Activated T-helper 2 cell treated with anti-CD3 and anti-CD28 coated beads, Interferon-gamma antibody, Interleukin-2, Interleukin-4, amounts not matched to agents 10 μg/mL and 5 μg/mL and 100 μg/mL, durations not matched to agents 14 hours and 24 hours and 36 hours (primary cell): Measurements from ENCODE around the gene SSUH2. TPM values are rescaled to one million over a fixed set of nuclear protein-coding genes. Genes with fewer than 3 reads are reported as not detected.
"Not testable (repeated sequence)": the region's sequence is repeated elsewhere in the genome, so short reads cannot be mapped to it uniquely, and the experiment has no call there.

Experiments
- DNase-seq: peaks from one replicate; pipeline ENCODE4 v3.0.0; 2021; ENCODE audit warnings: low spot score
- H3K27ac Mint-ChIP-seq: one replicate; pipeline ENCODE4 v1.8.0; 2021; ENCODE audit warnings: mixed read lengths
- H3K27me3 Mint-ChIP-seq: one replicate; pipeline ENCODE4 v1.8.0; 2021; ENCODE audit warnings: low read depth, mixed read lengths
- H3K36me3 Mint-ChIP-seq: one replicate; pipeline ENCODE4 v1.8.0; 2021; ENCODE audit warnings: low read depth, mixed read lengths
- H3K4me1 Mint-ChIP-seq: one replicate; pipeline ENCODE4 v1.8.0; 2021; ENCODE audit warnings: low read depth, mixed read lengths
- H3K4me3 Mint-ChIP-seq: one replicate; pipeline ENCODE4 v1.8.0; 2021; ENCODE audit warnings: low read depth, mild to moderate bottlenecking, moderate library complexity, mixed read lengths
- H3K9me3 Mint-ChIP-seq: one replicate; pipeline ENCODE4 v1.8.0; 2021; ENCODE audit warnings: mixed read lengths
- intact Hi-C: fragments of 100-400 bp; cut with micrococcal nuclease; formaldehyde crosslinking; loops from one replicate; pipeline ENCODE4 v1.15.1; 2023
- total RNA-seq: library from RNA; stranded (reverse); gene quantifications from 2 replicates; pipeline ENCODE4 v1.2.3, GENCODE V29; 2022

Gene SSUH2
- 0.18 TPM in 1 of 2 replicates, not detected in the other for total RNA-seq

- DNase-seq, result no peak
- Mint-ChIP-seq H3K4me1 (no peaks in the 10 kb centered on the region), H3K4me3 (no peak within 1 kb of the TSS), H3K27me3 (peaks cover 11% of the 10 kb centered on the region), H3K36me3 (no peaks in the 10 kb centered on the region), H3K27ac (no peak within 1 kb of the TSS), H3K9me3 (no peaks in the 10 kb centered on the region)
- intact Hi-C loops, result no loop called here
Measured at GRCh38 chr3:8644748-8645390, at the start of gene SSUH2. TSS of gene SSUH2 (minus strand) at chr3:8644798. CDS start at chr3:8644758, 40 bp downstream.

GRCh38 chr3:8691295-8691694 lies 46.7 kb upstream of the SSUH2 start:
- DNase-seq, H3K4me1 Mint-ChIP-seq, H3K9me3 Mint-ChIP-seq, H3K27me3 Mint-ChIP-seq, H3K4me3 Mint-ChIP-seq, H3K27ac Mint-ChIP-seq, intact Hi-C loops, H3K36me3 Mint-ChIP-seq: not testable (repeated sequence)

GRCh38 chr3:8684992-8685391 lies 40.4 kb upstream of the SSUH2 start:
- DNase-seq, H3K36me3 Mint-ChIP-seq, H3K27me3 Mint-ChIP-seq, intact Hi-C loops, H3K9me3 Mint-ChIP-seq, H3K4me1 Mint-ChIP-seq, H3K27ac Mint-ChIP-seq, H3K4me3 Mint-ChIP-seq: not testable (repeated sequence)

GRCh38 chr3:8682850-8683574 lies 38.4 kb upstream of the SSUH2 start:
- intact Hi-C loops, H3K9me3 Mint-ChIP-seq, H3K4me1 Mint-ChIP-seq, H3K27me3 Mint-ChIP-seq, DNase-seq, H3K36me3 Mint-ChIP-seq, H3K27ac Mint-ChIP-seq, H3K4me3 Mint-ChIP-seq: not testable (repeated sequence)

- DNase-seq, H3K27me3 Mint-ChIP-seq, H3K4me1 Mint-ChIP-seq, H3K9me3 Mint-ChIP-seq, H3K27ac Mint-ChIP-seq, H3K36me3 Mint-ChIP-seq, intact Hi-C loops, H3K4me3 Mint-ChIP-seq: not testable (repeated sequence)
Measured at GRCh38 chr3:8681881-8682538, 37.4 kb upstream of the SSUH2 start.

- no peaks in the 10 kb centered on the region for H3K4me1 Mint-ChIP-seq
- H3K9me3 Mint-ChIP-seq, result no peaks in the 10 kb centered on the region
Measured at GRCh38 chr3:8681349-8681748, 36.8 kb upstream of the SSUH2 start.

GRCh38 chr3:8679817-8680553 lies 35.4 kb upstream of the SSUH2 start:
- H3K4me3 Mint-ChIP-seq, DNase-seq, H3K27ac Mint-ChIP-seq, H3K27me3 Mint-ChIP-seq, H3K36me3 Mint-ChIP-seq, H3K9me3 Mint-ChIP-seq, intact Hi-C loops, H3K4me1 Mint-ChIP-seq: not testable (repeated sequence)

More at GRCh38 chr3:8681349-8681748, 36.8 kb upstream of the SSUH2 start:
- intact Hi-C loops, result no loop called here
- Mint-ChIP-seq H3K27me3 (no peaks in the 10 kb centered on the region), H3K27ac (no peak overlapping the region), H3K36me3 (no peaks in the 10 kb centered on the region), H3K4me3 (no peak overlapping the region)
- DNase-seq, result no peak

- Mint-ChIP-seq H3K9me3 (no peaks in the 10 kb centered on the region), H3K27ac (no peak overlapping the region), H3K36me3 (no peaks in the 10 kb centered on the region), H3K4me3 (no peak overlapping the region), H3K27me3 (no peaks in the 10 kb centered on the region), H3K4me1 (no peaks in the 10 kb centered on the region)
- intact Hi-C loops, result no loop called here
- DNase-seq, result no peak
Measured at GRCh38 chr3:8678751-8679150, 34.2 kb upstream of the SSUH2 start.

GRCh38 chr3:8677258-8677657 lies 32.7 kb upstream of the SSUH2 start:
- H3K4me1 Mint-ChIP-seq, H3K9me3 Mint-ChIP-seq, DNase-seq, H3K4me3 Mint-ChIP-seq, H3K27ac Mint-ChIP-seq, intact Hi-C loops, H3K27me3 Mint-ChIP-seq, H3K36me3 Mint-ChIP-seq: not testable (repeated sequence)

- intact Hi-C loops, H3K4me3 Mint-ChIP-seq, H3K36me3 Mint-ChIP-seq, DNase-seq, H3K27ac Mint-ChIP-seq, H3K27me3 Mint-ChIP-seq, H3K9me3 Mint-ChIP-seq, H3K4me1 Mint-ChIP-seq: not testable (repeated sequence)
Measured at GRCh38 chr3:8675591-8675990, 31.0 kb upstream of the SSUH2 start.

GRCh38 chr3:8673083-8673737 lies 28.6 kb upstream of the SSUH2 start:
- H3K36me3 Mint-ChIP-seq, result no peaks in the 10 kb centered on the region
- intact Hi-C loops, result no loop called here
- H3K4me3 Mint-ChIP-seq, result no peak overlapping the region
- no peak overlapping the region for H3K27ac Mint-ChIP-seq
- H3K27me3 Mint-ChIP-seq, result no peaks in the 10 kb centered on the region
- no peaks in the 10 kb centered on the region for H3K4me1 Mint-ChIP-seq
- no peaks in the 10 kb centered on the region for H3K9me3 Mint-ChIP-seq
- DNase-seq, result no peak

- DNase-seq, result no peak
- H3K27ac Mint-ChIP-seq, result no peak overlapping the region
- H3K27me3 Mint-ChIP-seq, result peaks cover 5% of the 10 kb centered on the region
- no peaks in the 10 kb centered on the region for H3K36me3 Mint-ChIP-seq
- intact Hi-C loops, result no loop called here
- H3K4me3 Mint-ChIP-seq, result no peak overlapping the region
- no peaks in the 10 kb centered on the region for H3K9me3 Mint-ChIP-seq
- H3K4me1 Mint-ChIP-seq, result no peaks in the 10 kb centered on the region
Measured at GRCh38 chr3:8669019-8669418, 24.4 kb upstream of the SSUH2 start.
